SKM-1 treated with dmso at 0.1 percent for 144 hours (cell line): ENCODE results near the gene RPUSD3.
"Not testable (repeated sequence)": the region's sequence is repeated elsewhere in the genome, so short reads cannot be mapped to it uniquely, and the experiment has no call there.

Source experiments
- DNase-seq: peaks from one replicate; lab custom pipeline; 2025; ENCODE audit not compliant: unreplicated experiment; lab: John Stamatoyannopoulos, UW

The RPUSD3 gene

DNA sequence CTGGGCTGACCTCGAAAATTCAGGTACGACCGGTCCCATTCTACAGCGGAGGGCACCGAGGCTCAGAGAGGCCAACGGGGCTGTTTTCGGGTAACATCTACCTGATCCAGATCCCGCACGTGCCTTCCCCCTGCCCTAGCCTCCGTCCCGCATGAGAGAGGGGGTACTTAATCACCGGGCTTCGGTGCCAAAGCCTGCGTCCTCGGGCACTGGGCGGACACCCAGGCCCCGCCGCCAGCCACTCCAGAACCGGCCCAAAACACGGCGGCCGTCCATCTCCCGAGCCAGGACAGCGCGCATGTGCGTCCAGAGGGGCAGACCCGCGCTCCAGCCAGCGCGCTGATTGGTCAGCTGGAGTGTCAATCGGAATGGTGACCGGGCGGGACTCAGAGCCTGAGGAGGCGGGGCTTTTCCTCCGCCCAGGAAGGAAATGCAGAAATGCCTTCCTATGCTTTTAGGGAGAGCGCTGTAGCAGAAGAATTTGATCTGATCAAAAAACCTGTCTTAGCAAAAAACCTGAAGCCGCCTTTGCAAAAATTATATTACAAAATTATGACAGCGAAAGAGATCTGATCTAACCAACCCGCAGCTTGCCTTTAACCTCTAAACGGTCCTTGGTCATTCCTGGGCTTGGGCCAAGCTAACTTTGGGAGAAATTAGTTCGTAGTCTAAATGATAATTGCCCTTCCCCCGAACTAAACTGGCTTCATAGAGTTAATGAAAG lies at the start of gene RPUSD3:
Gene RPUSD3, minus strand, starts transcription at position 294 of the 724 bp plus-strand sequence. Its CDS starts 18 bp downstream, at position 276.
- DNase-seq: peak; percentile 85

GRCh38 chr3:9891072-9891622 lies 47.3 kb upstream of the RPUSD3 start:
- no peak for DNase-seq

GRCh38 chr3:9890249-9891071 lies 46.7 kb upstream of the RPUSD3 start, which contains the start of gene JAGN1:
JAGN1 (plus strand) TSS chr3:9890610; CDS start chr3:9890723, 113 bp downstream.
- peak; percentile 83 for DNase-seq

DNA sequence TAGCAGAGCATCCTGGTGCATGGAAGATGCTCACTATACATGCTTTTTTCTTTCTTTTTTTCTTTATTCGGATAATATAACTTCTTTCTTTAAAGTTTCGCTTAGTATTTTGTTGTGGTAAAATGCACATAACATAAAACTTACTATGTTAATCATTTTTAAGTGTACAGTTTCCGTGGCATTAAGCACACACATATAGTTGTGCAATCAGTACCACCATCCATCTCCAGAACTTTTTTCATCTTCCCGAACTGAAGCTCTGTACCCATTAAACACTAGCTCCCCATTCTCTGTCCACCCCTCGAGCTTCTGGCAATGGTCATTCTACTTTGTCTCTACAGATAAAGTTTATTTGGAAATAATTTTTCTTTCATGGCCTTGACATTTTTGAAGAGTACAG lies 45.6 kb upstream of the RPUSD3 start:
- DNase-seq: no peak

GRCh38 chr3:9888540-9888939 lies 44.7 kb upstream of the RPUSD3 start:
- no peak for DNase-seq

DNA sequence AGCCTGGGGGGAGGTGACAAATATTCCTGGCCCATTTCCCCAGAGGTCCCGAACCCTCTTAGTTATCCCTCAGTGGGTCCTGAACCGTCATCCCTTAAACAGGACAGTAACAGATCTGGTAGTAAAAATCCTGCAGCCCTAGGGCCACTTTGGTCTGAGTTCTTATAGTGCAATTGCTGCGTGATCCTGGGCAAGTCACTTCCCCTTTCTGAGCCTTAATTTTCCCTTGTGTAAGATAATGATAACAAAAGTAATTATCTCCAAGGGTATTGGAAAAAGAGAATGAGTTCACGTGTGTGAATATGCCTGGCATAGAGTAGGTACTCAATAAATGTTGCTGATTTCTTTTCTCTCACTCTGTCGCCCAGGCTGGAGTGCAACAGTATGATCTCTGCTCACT lies 43.7 kb upstream of the RPUSD3 start:
- peak; percentile 38 for DNase-seq

GRCh38 chr3:9886328-9886727 lies 42.5 kb upstream of the RPUSD3 start:
- no peak for DNase-seq

- DNase-seq: no peak
Observed at GRCh38 chr3:9884555-9885165, 40.9 kb upstream of the RPUSD3 start.

DNA sequence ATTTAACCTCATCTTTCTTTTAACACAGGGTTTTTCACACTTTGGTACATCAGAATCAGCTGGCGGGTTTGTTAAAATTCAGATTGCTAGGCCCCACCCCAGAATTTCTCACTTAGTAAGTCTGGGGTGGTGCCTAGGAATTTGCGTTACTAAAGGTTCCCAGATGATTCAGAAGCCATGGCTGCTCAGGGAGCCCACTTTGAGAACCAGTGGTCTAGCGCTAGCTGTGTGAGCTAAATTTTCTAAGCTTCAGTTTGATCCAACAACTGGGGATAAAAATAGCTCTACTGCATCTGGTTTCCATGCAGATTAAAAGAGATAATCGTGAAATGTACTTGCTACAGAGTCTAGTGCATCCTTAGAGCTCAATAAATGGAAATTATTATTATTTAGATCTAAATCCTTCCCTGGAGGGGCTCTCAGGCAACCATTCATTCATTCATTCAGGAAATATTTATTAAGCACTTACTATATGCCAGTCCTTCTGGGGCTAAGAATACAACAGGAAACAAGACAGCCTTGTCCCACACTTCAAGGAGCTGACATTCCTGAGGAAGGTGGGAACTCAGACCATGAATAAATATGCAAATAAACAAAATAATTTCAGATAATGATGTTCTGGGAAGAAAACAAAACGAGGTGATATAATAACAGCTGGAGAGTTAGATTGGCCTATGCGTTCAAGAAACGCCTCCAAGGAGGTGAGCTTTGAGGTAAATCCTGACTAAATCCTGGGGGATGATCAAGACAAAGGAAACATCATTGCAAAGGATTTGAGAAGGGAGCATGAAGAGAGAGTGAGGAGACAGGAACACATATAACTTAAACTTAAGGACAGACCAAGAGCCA lies 40.1 kb upstream of the RPUSD3 start:
- DNase-seq: no peak

DNA sequence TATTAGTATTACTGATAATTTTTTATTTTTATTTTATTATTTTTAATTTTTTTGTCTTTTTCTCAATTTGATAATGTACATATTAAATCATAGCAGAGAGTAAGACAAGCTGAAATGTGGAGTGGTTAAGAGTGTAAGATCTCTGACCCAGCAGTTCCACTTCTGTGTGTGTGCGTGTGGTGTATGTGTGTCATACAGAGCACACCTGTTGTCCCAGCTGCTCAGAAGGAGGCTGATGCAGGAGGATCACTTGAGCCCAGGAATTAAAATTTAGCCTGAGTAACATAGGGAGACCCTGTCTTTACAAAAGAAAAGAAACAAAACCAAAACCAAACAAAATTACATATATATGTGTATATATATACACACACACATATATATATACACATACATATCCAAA lies 37.6 kb upstream of the RPUSD3 start:
- no peak for DNase-seq

DNA sequence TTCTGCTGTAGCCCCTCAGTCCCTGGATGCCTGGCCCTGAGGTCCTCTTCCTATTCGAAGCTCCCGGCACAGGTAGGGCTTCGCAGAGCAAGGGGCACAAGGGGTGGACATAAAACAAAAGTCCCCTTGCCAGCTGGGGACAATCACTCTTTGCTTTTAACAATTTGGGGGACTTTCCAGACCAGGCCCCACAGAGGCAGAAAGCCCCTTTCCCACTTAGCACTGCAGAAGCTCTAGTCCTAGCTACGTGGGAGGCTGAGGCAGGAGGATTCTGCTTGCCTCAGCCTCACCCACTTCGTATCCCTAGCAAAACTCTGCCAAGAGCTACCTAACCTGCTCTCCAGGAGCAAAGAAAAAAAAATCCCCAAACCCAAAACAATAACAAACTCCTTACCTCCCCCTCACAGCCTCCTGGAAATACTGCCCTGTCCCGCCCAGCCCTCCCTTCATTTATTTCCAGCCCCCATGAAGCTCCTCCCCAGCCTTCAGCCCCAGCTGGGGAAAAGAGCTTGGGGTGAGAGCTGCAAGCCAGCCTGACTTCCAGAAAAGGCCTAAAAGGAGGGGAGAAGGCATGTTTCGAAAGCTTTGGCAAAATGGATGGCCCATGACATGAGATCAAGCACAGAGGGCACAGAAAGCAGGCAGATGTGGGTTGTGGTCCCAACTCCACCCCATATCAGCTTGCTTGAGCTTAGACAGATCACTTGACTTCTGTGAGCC lies 36.2 kb upstream of the RPUSD3 start, which contains the start of gene CIDEC:
Gene CIDEC, minus strand, starts transcription at position 424 of the 720 bp plus-strand sequence. CDS start 1,767 bp downstream, outside the sequence.
- no peak for DNase-seq

GRCh38 chr3:9878700-9879099 lies 34.9 kb upstream of the RPUSD3 start:
- no peak for DNase-seq

GRCh38 chr3:9876991-9877390 lies 33.2 kb upstream of the RPUSD3 start:
- no peak for DNase-seq

DNA sequence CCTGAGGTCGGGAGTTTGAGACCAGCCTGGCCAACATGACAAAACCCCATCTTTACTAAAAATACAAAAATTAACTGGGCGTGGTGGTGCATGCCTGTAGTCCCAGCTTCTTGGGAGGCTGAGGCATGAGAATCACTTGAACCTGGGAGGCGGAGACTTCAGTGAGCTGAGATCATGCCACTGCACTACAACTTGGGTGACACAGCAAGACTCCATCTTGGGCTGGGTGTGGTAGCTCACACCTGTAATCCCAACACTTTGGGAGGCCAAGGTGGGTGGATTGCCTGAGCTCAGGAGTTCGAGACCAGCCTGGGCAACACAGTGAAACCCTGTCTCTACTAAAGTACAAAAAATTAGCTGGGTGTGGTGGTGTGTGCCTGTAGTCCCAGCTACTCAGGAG lies 32.4 kb upstream of the RPUSD3 start:
- not testable (repeated sequence) for DNase-seq

- no peak for DNase-seq
Observed at GRCh38 chr3:9875448-9875847, 31.6 kb upstream of the RPUSD3 start.

DNA sequence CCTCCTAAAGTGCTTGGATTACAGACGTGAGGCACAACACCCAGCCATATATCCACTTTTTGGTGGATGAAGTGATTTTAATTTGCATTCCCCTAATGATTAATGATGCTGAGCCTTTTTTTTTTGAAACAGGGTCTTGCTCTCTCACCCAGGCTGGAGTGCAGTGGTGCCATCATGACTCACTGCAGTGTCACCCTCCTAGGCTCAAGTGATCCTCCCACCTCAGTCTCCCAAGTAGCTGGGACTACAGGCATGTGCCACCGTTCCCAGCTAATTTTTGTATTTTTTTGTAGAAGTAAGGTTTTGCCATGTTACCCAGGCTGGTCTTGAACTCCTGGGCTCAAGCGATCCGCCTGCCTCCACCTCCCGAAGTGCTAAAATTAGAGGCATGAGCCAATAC lies 28.3 kb upstream of the RPUSD3 start:
- not testable (repeated sequence) for DNase-seq

- DNase-seq: no peak
Observed at GRCh38 chr3:9870978-9871377, 27.2 kb upstream of the RPUSD3 start.

- DNase-seq: no peak
Observed at GRCh38 chr3:9869955-9870354, 26.1 kb upstream of the RPUSD3 start.

DNA sequence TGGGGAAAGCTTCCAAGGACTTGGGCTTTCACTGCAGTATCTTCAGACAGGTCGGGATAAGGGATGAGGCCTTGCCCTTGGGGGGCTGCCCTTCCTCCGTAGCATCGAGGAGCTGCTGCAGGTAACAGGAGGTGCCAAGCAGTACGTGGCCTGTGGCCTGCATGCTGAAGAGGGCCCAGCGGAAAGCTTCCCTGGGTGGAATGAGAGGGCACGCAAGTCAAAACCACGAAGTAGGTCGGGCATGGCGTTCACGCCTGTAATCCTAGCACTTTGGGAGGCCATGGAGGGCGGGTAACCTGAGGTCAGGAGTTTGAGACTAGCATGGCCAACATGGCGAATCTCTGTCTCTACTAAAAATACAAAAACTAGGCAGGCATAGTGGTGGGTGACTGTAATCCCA lies 23.3 kb upstream of the RPUSD3 start:
- DNase-seq: no peak

DNA sequence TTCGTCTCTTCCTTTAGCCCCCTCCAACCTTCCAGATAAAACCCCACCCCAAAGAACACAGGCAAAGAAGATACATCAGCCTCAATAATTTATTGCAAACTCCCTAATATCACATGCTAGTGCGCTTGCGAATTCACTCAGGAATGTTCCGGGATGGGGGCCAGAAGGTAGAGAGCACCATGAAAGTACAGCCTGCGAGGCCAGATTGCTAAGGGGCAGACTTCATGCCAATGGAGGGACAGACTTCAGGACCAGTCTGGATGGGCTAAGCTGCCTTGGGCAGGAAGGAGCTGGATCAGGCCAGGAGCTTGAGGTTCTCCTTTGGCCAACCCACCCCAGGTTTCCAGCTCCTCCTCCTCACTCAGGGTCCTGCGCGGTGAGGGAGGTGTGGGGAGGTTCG lies 22.8 kb upstream of the RPUSD3 start:
- DNase-seq: no peak
